HepG2 (cell line): ENCODE measurements around the gene C2orf42.

Source experiments
- JUND ChIP-seq: sonication (generic); formaldehyde crosslinking; IDR thresholded peaks from 2 replicates; pipeline ENCODE4 v1.8.0; 2022; ENCODE audit warnings: mild to moderate bottlenecking, missing genetic modification reagents
- MAZ ChIP-seq, 2 experiments: sonication (generic) in 1 of 2; formaldehyde crosslinking in 1 of 2; IDR thresholded peaks; 2 replicates each; pipeline versions ENCODE4 v1.5.0 to v1.6.1; 2012 to 2020; ENCODE audit warnings: low read depth in 2 of 2, mild to moderate bottlenecking in 2 of 2, borderline replicate concordance in 1 of 2, improper control_type of control experiment in 1 of 2, low read length in 1 of 2, missing genetic modification reagents in 1 of 2, moderate library complexity in 1 of 2
- MEF2D ChIP-seq: sonication (generic); formaldehyde crosslinking; IDR thresholded peaks from 2 replicates; pipeline ENCODE4 v1.5.1; 2020; ENCODE audit warnings: mild to moderate bottlenecking, missing genetic modification reagents
- POLR2A ChIP-seq, 2 experiments: IDR thresholded peaks; 2 replicates each; pipeline ENCODE4 v1.6.1; 2011; ENCODE audit warnings: low read depth in 2 of 2, low read length in 2 of 2, mild to moderate bottlenecking in 1 of 2, moderate library complexity in 1 of 2; ENCODE audit not compliant: insufficient read depth in 1 of 2
- POLR2AphosphoS5 ChIP-seq: IDR thresholded peaks from 2 replicates; pipeline ENCODE4 v1.6.1; 2012; ENCODE audit warnings: low read depth, low read length
- ZBTB21 ChIP-seq: sonication (generic); formaldehyde crosslinking; IDR thresholded peaks from 2 replicates; pipeline ENCODE4 v1.4.0; 2020; ENCODE audit warnings: missing genetic modification reagents
- ZKSCAN1 ChIP-seq: fragments of 150-350 bp; IDR thresholded peaks from 2 replicates; pipeline ENCODE4 v1.6.1; 2014; ENCODE audit warnings: low read length
- ZNF562 ChIP-seq: sonication (generic); formaldehyde crosslinking; IDR thresholded peaks from 2 replicates; pipeline ENCODE4 v1.8.0; 2022; ENCODE audit warnings: missing genetic modification reagents, borderline replicate concordance
- ZNF7 ChIP-seq: IDR thresholded peaks from 2 replicates; pipeline ENCODE4 v1.6.1; 2016; ENCODE audit warnings: missing biosample characterization, missing genetic modification reagents
- ZNF780A ChIP-seq: sonication (generic); formaldehyde crosslinking; IDR thresholded peaks from 2 replicates; pipeline ENCODE4 v1.8.0; 2022; ENCODE audit warnings: mild to moderate bottlenecking, missing genetic modification reagents, moderate library complexity
- TF ChIP-seq, protein P1 (sequence below): sonication (generic); formaldehyde crosslinking; IDR thresholded peaks from 2 replicates; pipeline ENCODE4 v1.5.0; 2020; ENCODE audit warnings: mild to moderate bottlenecking, missing genetic modification reagents, moderate library complexity
- TF ChIP-seq, protein P2 (sequence below): sonication (generic); formaldehyde crosslinking; IDR thresholded peaks from 2 replicates; pipeline ENCODE4 v1.4.0; 2020; ENCODE audit warnings: missing genetic modification reagents, borderline replicate concordance
- TF ChIP-seq, protein P3 (sequence below): sonication (generic); formaldehyde crosslinking; IDR thresholded peaks from 2 replicates; pipeline ENCODE4 v1.4.0; 2020; ENCODE audit warnings: mild to moderate bottlenecking, missing genetic modification reagents

DNA sequence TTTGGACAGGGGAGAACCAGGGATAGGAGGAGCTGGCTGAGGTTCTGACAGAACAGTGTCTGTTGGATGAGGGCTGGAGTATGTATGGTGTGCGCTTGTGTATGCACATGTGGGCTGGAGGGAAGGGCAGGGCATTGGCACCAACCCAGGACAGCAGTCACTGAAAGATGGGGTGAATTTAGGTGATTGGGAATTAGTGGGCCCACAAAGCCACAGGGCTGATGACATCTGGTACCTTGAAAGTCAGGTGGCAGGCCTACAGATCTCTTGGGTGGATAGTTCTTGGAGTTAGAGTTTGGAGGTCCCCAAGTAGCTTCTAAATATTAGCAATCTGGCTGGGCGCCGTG, 45.7 kb downstream of the C2orf42 start:
- TF ChIP-seq ZBTB21 (CRISPR knock-in tag) (no peak), POLR2A (IDR thresholded peaks at IDR 0.05; ENCODE audit: insufficient read depth in 1 of 2, low read depth in 2 of 2, low read length in 2 of 2) (no peak), ZNF7 (CRISPR knock-in tag) (no peak), ZKSCAN1 (no peak), ZNF562 (CRISPR knock-in tag) (no peak), POLR2AphosphoS5 (no peak), JUND (CRISPR knock-in tag) (no peak), ZNF780A (CRISPR knock-in tag) (no peak), MEF2D (no peak), MAZ (IDR thresholded peaks at IDR 0.05; ENCODE audit: borderline replicate concordance, low read depth, low read length) (no peak), MAZ (CRISPR knock-in tag; IDR thresholded peaks at IDR 0.05; ENCODE audit: low read depth) (no peak)
- TF ChIP-seq, protein P1, sequence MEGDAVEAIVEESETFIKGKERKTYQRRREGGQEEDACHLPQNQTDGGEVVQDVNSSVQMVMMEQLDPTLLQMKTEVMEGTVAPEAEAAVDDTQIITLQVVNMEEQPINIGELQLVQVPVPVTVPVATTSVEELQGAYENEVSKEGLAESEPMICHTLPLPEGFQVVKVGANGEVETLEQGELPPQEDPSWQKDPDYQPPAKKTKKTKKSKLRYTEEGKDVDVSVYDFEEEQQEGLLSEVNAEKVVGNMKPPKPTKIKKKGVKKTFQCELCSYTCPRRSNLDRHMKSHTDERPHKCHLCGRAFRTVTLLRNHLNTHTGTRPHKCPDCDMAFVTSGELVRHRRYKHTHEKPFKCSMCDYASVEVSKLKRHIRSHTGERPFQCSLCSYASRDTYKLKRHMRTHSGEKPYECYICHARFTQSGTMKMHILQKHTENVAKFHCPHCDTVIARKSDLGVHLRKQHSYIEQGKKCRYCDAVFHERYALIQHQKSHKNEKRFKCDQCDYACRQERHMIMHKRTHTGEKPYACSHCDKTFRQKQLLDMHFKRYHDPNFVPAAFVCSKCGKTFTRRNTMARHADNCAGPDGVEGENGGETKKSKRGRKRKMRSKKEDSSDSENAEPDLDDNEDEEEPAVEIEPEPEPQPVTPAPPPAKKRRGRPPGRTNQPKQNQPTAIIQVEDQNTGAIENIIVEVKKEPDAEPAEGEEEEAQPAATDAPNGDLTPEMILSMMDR: no peak
- TF ChIP-seq, protein P2, sequence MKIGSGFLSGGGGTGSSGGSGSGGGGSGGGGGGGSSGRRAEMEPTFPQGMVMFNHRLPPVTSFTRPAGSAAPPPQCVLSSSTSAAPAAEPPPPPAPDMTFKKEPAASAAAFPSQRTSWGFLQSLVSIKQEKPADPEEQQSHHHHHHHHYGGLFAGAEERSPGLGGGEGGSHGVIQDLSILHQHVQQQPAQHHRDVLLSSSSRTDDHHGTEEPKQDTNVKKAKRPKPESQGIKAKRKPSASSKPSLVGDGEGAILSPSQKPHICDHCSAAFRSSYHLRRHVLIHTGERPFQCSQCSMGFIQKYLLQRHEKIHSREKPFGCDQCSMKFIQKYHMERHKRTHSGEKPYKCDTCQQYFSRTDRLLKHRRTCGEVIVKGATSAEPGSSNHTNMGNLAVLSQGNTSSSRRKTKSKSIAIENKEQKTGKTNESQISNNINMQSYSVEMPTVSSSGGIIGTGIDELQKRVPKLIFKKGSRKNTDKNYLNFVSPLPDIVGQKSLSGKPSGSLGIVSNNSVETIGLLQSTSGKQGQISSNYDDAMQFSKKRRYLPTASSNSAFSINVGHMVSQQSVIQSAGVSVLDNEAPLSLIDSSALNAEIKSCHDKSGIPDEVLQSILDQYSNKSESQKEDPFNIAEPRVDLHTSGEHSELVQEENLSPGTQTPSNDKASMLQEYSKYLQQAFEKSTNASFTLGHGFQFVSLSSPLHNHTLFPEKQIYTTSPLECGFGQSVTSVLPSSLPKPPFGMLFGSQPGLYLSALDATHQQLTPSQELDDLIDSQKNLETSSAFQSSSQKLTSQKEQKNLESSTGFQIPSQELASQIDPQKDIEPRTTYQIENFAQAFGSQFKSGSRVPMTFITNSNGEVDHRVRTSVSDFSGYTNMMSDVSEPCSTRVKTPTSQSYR: no peak
- TF ChIP-seq, protein P3, sequence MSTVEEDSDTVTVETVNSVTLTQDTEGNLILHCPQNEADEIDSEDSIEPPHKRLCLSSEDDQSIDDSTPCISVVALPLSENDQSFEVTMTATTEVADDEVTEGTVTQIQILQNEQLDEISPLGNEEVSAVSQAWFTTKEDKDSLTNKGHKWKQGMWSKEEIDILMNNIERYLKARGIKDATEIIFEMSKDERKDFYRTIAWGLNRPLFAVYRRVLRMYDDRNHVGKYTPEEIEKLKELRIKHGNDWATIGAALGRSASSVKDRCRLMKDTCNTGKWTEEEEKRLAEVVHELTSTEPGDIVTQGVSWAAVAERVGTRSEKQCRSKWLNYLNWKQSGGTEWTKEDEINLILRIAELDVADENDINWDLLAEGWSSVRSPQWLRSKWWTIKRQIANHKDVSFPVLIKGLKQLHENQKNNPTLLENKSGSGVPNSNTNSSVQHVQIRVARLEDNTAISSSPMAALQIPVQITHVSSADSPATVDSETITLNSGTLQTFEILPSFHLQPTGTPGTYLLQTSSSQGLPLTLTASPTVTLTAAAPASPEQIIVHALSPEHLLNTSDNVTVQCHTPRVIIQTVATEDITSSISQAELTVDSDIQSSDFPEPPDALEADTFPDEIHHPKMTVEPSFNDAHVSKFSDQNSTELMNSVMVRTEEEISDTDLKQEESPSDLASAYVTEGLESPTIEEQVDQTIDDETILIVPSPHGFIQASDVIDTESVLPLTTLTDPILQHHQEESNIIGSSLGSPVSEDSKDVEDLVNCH (CRISPR knock-in tag): no peak
